SW 1271 (cell line): ENCODE results near the gene EXPH5.
"Not testable (repeated sequence)": the region's sequence is repeated elsewhere in the genome, so short reads cannot be mapped to it uniquely, and the experiment has no call there.

Experiments
- DNase-seq, 2 experiments: peaks; one replicate each; lab custom pipeline; 2025; lab: John Stamatoyannopoulos, UW

Gene EXPH5, protein sequence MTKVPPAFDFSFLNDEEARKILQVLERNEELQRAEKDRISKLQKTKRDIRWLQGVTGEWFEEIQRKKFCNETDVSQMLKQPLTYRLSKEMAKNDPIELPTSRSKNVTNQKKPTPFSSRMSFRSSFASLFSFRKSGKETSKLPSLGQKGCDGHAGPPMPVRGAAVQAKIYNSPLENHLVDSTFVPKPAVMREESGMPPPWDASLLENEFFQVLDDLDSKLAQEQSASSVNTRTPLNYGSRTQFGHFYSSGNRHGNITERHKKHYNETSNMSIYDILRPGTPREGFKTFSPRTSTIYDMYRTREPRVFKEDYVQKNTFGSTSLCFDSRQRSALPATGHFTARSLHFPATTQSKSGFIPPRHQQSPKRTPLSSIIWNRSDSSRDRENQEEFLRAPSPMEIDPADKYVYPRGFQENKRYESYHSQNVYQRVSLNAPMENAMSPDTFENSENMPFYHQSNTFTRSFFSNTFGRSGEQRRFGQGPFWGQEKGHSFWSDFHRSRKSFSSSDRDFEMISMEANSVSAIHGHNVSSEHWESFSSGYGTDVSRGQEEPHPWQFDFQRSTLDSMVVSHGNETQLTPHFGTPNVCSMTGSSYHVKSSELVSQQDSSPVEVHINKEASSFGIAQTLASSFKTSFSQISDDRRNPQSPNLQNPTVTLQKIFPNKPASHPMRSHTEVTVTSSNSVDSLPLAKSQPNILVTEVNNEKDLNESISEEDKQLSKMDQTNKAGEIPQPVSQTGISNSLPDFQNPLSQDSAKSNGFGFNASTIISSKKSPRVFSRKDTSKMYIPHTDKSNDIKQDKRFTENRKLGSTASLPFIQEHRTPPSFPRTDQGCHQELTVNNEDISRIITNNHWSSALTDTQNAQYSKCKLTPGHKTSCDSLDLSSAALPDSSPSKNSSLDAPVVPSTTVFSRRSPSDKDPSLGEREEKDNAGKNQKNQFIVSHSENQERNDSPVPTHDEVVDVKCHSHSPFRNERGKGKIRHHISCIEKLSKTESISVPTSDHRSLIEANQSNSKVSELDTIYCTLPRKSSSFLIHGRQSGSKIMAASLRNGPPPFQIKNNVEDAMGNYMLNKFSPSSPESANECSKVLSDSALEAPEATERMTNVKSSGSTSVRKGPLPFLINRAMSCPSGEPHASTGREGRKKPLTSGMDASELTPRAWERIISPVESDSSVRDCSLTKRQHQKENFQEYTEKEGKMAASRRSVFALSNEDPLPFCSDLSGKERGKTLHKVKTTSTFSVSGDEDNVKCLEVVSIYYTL (N-terminal part only)

DNA sequence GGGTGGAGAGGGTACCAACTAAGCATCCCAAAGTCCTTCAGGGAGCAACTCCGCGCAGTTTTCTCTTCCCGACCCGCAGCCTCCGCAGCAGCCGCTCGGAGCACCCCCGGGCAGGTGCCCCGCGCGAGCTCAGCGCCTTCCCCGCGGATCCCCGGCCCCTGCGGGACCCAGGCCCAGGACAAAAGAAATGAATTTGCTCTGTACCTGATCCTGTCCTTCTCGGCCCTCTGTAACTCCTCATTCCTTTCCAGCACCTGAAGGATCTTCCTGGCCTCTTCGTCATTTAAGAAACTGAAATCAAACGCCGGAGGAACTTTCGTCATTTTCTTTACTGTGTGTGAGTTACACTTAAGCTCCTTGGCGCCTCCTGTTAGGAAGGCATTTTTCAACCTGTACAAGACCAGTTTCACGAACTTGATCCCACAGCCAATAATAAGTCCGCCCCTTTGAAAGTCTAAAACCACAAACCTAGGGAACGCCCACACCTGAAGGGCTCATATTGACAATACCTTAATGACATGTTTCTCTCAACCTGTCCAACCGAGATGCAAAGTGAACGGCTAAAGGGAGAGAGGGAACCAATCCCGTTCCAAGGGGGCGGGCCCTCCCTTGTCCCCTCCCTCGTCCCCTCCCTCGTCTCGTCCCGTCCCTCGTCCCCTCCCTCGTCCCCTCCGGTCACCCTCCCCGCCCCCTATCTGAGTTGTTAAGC, at the start of gene EXPH5:
Gene EXPH5 (minus strand): TSS at position 555 of the 709 bp plus-strand sequence. CDS start 232 bp downstream, at position 323.
- DNase-seq, result peak; percentile 92 to 97

DNA sequence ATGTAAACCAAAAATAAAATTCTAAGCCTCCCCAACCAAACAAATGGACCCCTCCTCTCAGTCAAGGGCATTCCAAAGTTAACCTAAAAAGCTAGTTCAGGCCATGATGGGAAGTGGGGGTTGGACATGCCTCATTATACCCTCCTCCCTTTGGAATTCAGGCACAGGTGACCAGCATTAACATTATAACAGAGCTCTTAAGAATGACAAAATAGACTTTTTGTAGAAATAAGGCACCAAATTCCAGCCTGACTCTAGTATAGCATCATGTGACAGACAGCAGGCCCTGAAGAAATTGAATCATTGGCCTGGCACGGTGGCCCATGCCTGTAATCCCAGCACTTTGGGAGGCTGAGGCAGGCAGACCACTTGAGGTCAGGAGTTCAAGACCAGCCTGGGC, 48.2 kb upstream of the EXPH5 start:
- not testable (repeated sequence) for DNase-seq

DNA sequence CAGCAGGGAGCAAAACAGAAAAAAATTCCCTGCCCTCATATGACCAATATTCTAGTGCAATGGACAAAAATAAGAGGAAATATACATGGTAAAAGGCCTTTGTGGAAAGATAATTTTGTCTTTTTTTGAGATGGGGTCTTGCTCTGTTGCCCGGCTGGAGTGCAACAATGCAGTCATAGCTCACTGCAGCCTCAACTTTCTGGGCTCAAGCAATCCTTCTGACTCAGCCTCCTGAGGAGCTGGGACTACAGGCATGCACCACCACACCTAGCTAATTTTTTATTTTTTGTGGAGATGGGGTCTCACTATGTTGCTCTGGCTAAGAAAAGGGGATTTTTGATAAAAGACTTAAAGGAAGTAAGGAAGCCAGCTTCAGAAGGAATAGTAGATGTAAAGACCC, 45.6 kb upstream of the EXPH5 start:
- DNase-seq, result no peak

DNA sequence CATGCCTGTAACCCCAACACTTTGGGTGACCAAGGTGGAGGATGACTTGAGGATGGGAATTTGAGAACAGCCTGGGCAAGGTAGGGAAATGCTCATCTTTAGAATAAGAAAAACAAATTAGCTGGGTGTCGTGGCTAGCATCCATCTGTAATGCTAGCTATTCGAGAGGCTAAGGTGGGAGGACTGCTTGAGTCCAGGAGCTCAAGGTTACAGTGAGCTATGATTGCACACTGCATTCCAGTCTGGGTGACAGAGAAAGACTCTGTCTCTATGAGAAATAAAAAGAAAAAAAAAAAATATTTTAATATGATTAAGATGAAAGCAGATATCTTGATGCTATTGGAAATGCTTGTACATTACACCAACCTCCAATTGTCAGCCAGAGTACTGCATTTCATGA, 42.7 kb upstream of the EXPH5 start:
- DNase-seq, result no peak

DNA sequence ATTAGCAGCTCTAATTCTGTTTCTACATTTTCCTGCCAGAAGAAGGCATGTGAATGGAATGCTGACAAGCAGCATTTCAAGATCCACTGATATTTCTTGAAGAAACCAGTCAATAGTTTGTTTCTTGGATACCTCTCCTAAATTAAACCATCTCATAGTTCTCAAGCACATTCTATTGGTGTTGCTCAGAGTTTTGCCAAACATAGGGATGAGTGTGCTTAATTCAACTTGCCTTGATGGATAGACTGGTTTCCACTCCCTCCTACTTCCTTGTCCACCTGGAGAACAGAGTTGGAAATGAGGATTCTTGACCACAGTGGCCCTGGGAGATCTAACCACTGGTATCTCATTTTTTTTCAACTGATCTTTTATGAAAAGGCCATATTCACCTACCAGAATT, 41.5 kb upstream of the EXPH5 start:
- DNase-seq, result no peak

DNA sequence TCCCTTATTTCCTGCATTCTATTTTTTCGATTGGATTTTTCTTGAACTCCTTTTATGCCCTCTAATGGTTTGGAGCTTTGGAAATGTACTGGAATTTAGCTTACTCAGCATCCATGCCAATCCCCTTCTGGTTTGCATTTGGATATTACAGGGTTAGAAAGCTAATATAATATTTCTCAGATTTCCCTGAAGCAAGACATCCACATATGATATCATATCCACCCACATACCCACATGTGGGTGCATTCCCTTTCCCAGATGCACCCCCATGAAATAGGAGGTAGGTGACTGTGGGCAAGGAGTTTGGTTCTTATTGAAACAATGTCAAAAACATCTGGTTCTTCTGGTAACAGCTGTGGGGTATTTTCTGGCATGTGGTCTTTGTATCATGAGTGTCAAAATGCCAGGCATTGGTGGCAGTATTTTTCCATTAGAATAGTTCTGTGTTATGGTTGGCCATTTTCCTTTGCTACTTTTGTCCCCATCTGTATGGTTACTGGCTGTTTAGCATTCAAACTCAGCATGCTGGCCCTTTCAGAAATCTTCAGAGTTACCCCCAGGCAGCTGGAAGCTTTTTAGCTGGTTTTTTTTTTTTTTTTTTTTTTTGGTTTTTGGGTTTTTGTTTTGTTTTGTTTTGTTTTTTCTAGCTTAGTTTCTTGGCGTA, 38.6 kb upstream of the EXPH5 start:
- DNase-seq, result no peak

DNA sequence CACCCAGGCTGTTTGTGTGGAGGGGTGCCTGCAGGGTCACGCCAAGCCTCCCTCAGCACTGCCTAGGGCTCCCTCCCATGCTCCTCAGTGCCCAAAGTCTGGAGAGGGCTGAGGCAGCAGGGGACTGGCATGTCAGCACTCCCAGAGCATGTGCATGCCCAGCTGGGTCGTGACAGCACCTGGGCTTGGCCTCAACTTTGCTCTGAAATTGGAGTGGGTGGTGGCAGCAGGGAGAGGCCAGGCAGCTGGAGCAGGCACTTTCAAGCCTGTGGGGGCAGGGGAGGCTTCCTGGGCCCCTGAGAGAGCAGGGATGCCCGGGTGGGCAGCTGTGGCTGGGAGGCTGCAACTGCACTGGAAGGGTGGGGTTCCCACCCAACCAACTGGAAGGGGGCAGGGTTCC, 35.7 kb upstream of the EXPH5 start:
- no peak for DNase-seq

DNA sequence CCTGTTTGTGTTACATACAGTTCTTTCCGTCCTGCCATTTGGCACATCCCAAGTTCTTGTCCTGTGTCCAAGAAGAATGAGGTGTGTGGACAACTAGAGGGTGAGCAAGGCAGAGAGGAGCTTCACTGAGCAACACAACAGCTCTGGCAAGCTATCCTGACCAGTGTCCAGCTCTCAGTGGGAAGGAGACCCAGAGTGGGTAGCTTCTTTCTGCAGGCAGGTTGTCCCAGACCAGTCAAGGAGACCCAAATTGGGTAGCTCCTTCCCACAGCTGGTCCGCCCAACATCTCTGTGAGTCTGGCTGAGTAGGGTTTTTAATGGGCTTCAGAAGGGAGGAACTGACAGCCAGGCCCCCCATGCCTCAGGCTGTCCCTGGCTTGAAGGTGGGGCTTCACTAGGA, 35.2 kb upstream of the EXPH5 start:
- DNase-seq, result no peak

DNA sequence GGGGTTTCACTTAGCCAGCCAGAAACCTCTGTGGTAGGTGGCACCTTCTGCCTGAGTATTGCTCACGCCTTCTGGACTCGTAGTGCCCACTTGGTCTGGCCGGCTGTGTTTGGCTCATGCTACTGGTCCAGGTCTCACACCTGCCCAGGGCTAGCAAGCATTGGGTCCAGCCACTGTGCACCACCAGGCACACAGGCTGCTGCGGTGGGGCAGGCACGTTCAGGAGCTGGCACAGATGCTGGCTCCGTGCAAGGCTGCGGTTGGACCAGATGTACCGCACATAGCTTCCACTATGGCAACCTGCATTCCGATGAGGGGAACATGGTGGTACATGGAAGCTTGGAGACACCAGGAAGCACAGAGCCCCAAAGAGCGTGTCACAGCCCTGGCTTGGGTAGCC, 34.8 kb upstream of the EXPH5 start:
- DNase-seq, result no peak

DNA sequence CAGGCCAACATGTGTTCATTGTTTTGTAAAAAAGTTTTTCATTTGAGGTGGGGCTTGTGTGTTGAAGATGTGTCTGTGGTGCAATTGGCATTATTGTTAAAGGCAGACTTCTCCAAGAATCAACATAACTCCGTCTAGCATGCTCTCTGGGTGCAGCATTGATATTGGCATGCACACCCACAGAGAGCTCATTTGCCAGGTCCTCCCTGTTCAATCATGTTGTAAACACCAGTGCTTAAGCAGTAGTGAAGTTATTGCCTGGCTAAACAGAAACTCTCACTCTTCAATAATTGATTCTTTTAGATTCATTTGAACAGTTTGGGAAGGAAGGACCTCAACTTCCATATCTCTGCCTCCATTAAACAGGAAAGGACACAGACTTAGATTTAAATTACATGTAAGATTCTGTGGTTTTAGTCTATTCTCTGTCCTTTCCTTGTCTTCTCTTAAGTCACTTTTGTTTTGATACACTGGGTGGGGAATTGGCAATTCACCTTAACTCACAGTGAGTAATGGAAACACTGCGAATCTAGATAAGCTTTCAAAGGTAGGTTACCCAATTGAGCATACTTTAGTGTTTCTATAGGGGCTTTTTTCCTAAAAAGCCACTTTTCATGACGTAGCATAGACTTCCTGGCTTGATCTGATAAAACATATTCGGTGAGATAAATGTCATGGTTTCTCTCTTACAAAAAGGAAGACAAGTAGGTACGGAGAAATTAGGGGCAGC, 30.8 kb upstream of the EXPH5 start:
- DNase-seq, result no peak

DNA sequence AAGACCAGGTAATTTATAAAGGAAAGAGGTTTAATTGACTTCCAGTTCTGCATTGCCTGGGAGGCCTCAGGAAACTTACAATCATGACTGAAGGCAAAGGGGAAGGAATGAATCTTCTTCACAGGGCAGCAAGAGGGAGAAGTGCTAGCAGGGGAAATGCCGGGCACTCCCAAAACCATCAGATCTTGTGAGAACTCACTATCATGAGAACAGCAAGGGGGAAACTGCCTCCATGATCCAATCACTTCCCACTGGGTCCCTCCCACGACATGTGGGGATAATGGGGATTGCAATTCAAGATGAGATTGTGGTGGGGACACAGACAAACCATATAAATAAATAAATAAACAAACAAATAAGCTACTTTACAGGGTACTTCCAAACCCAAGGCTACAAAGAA, 28.8 kb upstream of the EXPH5 start:
- DNase-seq, result no peak

DNA sequence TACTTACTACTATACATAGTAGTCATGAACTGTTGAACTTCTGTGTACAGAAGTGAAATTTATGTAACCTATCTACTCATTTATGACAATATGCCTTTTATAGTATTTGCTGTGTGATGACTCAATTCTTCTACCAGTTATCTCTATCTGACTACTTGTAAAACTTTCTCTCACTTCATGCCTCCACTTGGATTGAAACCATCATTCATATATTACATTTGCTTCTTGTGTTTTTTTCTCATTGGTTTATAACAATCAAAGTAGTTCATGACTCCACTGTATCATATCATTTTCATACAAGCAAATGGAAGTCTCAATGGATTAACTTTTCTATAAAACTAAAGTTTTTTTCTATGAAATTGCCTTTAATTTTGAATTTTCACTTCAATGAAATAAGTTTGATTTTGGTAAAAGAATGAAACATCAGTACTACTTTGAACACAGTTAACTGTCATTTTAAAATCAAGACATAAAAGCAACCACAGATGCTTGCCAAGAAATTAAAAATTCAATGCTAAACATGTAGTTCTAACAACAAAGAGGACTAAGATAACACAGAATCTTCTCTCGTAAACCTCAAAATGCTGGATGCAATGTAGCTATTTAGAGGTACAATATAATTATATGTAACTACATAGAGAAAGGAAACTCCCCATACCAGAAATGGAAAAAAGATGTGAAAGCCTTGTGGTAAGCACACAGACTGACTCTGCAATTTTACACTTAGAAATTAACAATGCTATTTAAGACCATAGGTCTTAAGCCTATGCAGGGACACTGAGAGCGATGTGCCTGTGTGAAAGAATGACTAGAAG, 27.6 kb upstream of the EXPH5 start:
- no peak for DNase-seq

DNA sequence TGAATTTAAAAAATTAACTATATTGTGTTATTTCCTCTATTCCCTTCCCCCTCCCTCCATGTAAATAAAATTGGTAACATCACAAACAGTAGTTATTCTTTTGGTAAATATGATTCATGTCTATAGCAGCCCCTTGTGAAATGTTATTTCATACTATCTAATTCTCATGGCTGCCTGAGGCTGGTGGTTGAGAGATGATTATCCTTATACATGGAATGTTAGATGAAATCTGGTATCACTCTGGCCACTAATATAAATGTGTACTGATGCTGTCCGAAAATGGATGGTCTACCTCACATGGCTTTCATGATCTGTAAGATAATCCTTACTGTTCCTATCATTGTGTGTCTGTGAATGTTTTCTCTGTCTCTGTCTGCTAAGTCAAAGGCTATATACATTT, 25.0 kb upstream of the EXPH5 start:
- DNase-seq, result no peak

DNA sequence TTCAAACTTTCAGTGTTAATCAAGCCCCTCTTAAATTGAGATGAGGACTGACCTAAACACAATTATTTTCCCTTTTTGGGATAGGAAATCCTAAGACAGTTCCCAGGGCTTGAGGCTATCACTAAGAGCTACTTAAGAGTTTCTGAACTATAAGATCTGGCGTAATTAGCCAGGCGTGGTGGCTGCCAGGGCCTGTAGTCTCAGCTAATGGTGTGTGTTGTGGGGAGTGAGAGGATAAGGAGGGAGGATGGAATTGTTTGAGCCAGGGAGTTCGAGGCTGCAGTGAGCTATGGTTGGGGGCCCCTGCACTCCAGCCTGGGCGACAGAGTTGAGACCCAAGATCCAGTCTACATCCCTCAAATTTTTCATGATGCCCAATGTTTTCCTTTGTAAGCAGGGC, 23.5 kb upstream of the EXPH5 start:
- no peak for DNase-seq

DNA sequence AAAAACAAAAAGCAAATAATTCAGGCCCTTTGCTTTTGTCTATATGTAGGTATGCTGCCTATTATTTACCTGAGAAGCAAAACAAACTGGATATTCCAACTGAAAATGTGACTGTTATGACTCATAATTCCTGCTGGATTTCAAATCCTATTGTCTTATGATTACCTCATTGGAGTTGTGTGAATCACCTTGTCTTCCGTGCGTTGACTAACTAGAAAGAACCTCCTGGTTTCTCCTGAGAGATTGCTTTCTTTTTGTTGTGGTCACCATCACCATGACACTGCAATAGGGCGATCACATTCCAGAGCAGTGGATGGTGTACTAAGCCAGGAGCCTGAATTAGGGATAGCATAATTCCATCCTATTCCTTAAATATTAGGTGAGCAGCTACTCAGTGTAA, 23.0 kb upstream of the EXPH5 start:
- DNase-seq, result peak; percentile 98

DNA sequence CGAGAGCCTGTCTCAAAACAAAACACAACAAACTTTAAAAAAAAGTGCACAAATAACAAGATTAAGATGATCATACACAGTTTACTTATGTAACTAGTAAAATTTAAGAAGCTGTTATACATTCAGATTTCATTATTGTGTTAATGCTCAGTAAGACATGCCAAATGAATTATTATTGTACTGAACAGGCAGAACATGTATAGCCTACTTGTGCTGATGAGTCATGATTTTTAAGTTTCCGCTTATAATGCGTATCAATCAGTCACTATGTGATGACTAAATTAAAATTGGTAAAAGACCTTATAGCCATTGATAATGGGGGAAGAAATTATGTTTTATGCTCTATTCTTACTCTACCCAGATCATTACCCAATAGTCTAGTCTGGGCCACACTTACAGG, 20.5 kb upstream of the EXPH5 start:
- DNase-seq, result no peak

DNA sequence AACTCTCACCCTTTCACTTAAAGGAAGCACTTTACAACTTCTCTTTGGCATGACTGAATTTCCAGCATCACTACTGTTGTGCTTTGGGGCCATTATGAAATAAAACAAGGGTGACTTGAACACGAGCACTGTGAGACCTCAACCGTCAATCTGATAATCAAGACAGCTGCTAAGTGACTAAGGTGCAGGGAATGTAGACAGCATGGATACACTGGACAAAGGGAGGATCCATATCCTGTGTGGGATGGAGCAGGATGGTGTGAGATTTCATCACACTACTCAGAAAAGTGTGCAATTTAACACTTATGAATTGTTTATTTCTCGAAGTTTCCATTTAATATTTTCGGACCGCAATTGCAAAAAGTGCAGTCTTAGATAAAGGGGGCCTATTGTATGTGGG, 16.1 kb upstream of the EXPH5 start:
- DNase-seq, result peak; percentile 74 to 90

DNA sequence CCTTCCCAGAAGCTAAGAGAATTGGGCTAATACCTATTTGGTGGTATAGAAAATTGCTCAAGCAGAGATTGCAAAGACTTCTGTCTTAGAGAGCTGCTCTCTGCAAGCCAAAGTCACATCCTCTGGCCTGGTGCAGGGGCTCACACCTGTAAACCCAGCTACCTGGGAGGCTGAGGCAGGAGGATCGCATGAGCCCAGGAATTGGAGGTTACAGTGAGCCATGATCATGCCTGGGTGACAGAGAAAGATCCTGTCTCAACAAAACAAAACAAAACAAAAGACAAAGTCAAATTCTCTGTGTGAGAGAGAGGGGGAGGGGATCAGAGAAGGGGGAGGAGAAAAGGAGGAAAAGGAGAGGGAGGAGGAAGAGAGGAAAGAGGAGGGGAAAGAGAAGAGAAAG, 15.0 kb upstream of the EXPH5 start:
- no peak for DNase-seq

DNA sequence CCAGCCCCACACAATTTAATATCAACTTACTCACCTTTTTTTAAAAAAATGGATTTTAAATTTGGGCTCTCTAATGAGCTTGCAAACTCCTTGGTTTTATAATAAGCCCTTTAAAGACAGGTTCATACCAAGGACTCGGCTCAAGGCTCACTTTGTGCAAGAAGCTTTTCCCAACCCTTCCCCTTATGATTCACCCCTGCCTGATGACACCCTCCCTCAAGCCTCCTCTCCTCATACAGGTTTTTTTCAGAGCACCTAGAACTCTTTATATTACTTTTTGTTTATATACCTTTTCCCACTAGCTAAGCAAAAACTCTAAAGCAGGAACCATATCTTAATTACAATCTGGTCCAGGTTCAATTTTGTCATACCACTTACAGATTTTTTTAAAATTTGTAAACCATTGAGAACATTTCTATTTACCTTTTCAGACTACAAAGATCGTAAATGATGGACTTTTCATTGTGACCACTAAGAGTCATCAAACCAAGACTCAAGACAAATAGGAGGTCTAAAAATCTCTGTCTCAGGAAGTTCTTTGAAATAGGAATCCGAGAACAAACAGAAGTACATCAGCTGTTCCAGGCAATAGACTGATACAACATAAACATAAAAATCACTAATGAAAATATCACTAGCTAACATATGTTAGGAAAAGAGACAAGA, 13.1 kb upstream of the EXPH5 start:
- no peak for DNase-seq
